Measurements from ENCODE around the gene PDCD6IP.

DNA sequence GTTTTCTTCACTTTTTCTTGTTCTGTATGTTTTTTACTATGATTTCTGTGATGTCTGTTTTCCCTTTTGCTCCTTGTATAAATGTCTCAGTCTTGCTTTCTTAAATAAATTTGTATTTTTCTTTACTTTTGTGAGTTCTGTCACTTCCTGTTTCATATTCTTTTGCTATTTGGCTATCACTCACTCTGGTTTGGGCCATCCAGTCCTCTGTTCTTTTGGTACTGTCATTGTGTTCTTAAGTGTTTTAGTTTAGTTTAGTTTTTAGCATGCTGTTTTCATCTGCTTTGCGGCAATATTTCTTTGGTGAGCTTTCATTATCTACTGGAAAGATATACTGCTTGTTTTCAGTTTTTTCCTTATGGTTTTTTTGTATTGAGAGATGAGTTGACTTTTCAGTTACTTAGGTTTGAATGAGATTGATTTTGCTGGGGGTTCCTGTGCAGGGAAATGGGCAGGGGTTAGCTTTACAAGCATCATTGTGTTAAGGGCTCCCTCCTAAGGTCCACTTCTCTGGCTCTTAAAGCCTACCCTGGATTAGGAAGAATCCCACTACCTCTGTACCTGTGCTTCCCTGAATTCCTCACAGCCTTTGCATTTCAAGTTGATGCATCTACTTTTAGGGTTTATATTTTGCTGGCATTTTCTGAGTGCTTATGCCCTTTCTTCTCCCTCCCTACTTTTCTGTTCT, 35.1 kb downstream of the PDCD6IP start:
- TF ChIP-seq EZH2 (IDR thresholded peaks at IDR 0.05; ENCODE audit: insufficient read depth, poor library complexity, severe bottlenecking) = no peak
- no peak for TF ChIP-seq EZH2phosphoT487 (IDR thresholded peaks at IDR 0.05; ENCODE audit: insufficient read depth, low read depth)

Measured in GM23248 (cell line).